HG02759 (cell line): Measurements from ENCODE around the gene OR6C4.
"Not testable (repeated sequence)": the region's sequence is repeated elsewhere in the genome, so short reads cannot be mapped to it uniquely, and the experiment has no call there.

Experiments used
- ATAC-seq: cut with Tn5 transposase; IDR thresholded peaks from one replicate; pipeline ENCODE4 v1.9.1; 2021; ENCODE audit warnings: mild to moderate bottlenecking, moderate library complexity; ENCODE audit not compliant: unreplicated experiment

Gene OR6C4

DNA sequence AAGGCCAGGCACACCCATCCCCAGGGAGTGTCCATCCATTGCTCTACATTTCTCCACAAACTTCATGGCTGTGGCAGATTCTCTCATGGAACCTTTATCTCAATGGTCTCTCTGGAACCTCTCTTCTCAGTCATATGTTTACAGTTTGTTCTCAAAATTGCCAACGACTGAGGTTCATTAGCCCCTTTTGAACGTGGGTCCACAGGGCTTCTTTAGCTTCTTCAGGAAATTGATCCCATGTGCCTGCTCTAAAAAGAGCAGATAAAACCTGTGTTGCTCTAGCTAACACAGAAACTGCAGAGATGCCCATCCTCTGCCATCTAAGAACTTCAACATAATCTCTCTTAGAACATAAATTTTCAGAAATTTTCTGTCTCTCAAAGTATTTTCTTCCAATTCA, at the start of gene OR6C4:
OR6C4 (plus strand) TSS at position 301 of the 400 bp plus-strand sequence. CDS start 1,625 bp downstream, outside the sequence.
- no peak for ATAC-seq

DNA sequence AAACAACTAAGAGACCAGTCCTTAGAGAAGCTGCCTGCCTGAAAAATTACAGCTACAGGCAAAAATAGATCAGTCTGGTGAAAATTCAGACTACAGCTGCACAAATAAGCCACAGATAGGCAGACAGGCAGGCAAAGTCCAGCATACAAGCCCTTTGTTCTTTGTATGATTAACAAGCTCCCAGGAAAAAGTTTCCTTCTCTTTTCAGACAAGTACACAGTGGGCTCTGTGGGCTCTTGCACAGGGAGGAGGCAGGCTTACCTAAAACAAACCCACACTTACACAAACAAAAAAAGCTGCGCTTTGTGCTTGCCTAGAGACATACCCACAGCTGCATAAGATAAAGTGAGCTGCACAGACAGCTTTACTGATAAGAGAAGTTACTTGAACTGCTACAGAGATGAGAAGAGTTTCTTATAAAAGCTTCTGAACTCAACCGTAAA, 49.6 kb upstream of the OR6C4 start:
- ATAC-seq = no peak

DNA sequence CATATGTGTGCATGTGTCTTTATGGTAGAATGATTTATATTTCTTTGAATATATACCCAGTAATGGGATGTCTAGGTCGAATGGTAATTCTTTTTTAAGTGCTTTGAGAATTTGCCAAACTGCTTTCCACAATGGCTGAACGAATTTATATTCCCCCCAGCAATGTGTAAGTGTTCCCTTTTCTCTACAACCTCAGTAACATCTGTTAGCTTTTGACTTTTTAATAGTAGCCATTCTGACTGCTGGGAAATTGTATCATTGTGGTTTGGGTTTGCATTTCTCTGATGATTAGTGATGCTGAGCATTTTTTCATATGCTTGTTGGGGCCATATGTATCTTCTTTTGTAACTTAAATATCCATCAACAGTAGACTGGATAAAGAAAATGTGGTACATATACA, 47.8 kb upstream of the OR6C4 start:
- ATAC-seq = no peak

DNA sequence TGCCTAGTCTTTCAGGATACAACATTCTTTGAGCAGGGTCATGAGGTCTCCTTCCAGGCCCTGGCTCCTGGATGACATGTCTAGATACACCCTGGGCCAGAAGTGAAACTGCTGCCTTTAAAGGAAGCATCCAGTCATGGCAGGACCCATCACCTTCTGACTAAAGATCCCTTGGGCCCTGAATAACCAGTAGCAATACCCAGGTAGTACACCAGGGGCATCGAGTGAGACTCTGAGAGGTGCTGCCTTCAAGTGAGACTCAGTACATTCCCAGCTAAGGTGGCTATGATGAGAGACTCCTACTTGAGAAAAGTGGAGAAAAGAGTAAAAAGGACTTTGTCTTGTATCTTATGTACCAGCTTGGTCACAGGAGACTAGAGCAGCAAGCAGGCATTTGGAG, 33.7 kb upstream of the OR6C4 start:
- ATAC-seq = no peak

DNA sequence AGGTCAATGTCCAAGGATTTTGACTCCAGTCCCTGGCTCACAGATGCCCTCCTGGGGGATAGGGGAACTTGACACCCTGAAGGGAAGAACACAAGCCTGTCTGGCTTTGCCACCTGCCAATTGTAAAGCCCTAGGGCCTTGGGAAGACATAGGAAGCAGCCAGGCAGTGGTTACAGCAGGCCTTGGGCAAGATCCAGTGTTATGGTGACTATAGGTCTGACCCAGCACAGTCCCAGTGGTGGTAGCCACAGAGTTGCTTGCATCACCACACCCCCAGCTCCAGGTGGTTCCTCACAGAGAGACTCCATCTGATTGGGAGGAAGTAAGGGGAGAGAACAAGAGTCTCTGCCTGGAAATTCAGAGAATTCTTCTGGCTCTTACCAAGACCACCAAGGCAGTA, 33.0 kb upstream of the OR6C4 start:
- no peak for ATAC-seq

DNA sequence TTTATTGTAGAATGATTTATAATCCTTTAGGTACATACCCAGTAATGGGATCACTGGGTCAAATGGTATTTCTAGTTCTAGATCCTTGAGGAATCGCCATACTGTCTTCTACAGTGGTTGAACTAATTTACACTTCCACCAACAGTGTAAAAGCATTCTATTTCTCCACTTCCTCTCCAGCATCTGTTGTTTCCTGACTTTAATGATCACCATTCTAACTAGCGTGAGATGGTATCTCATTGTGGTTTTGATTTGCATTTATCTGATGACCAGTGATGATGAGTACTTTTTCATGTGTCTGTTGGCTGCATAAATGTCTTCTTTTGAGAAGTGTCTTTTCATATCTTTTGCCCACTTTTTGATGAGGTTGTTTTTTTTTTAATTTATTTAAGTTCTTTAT, 1.2 kb upstream of the OR6C4 start:
- not testable (repeated sequence) for ATAC-seq

DNA sequence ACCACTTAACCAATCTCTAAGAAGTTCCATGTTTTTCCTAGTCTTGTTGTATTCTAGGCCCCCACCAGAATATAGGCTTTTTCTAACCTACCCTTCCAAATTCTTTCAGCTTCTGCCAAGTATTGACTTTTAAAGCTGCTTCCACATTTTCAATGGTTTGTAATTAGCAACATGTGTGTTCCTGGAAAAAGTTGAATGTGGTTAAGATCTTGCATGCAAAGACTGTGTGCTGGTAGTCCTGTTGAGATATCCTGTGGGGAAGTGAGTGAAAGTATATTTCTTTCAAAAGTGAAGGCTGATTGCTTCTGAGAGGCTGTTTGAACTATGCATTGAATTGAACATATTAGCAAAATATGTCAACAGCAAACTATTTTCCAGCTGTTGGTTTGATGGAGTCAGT, 646 bp upstream of the OR6C4 start:
- no peak for ATAC-seq

DNA sequence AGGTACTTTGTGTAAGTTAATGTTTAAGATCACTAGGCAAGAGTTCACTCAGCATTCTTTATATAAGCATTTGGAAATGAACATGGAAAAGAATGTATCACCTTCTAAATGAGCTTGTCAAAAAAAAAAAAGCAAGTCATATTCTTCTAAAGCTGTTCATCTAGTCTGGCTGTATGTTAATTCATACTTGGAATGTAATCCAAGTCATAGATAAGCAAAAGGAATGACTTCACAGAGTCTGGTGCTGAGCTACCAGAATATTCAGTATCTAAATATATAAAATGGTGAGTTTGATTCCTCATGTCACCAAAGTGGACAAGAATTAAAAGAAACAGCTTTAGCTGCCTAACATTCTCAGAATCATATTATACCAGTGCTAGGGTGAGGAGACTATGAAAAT, 4.9 kb downstream of the OR6C4 start:
- no peak for ATAC-seq

DNA sequence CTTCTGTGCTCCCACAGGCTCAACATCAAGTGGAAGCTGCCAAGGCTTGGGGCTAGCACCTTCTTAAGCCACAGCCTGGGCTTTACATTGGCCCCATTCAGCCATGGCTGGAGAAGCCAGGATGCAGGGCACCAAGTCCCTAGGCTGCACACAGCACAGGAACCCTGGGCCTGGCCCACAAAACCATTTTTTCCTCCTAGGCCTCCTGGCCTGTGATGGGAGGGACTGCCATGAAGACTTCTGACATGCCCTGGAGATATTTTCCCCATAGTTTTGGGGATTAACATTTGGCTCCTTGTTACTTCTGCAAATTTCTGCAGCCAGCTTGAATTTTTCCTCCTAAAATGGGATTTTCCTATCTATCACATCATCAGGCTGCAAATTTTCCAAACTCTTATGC, 20.7 kb downstream of the OR6C4 start:
- not testable (repeated sequence) for ATAC-seq

DNA sequence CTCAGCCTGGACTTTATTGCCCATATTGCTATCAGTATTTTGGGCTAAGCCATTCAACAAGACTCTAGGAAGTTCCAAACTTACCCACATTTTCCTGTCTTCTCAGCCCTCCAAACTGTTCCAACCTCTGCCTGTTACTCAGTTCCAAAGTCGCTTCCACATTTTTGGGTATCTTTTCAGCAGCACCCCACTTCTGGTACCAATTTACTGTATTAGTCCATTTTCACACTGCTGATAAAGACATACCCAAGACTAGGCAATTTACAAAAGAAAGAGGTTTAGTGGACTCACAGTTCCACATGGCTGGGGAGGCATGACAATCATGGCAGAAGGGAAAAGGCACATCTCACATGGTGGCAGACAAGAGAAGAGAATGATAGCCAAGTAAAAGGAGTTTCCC, 21.3 kb downstream of the OR6C4 start:
- ATAC-seq = not testable (repeated sequence)

DNA sequence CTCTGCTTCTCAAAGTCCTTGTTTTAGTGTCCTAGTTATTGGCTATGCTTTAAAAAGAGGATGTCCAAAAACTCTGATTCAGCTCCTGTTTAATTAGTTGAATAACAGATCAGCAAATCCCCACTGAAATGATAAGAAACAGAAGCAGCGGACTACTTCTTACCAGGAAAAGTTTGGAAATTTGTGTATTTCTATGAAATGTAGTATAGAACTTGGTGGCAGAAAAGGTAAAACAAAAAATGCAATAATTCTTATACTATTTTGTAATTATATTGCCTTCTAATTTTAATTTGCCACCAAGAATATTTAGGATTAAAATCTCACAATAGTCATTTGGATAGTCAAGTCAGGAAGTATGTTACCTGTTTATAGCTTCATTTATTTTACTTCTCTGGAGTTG, 22.8 kb downstream of the OR6C4 start, which contains the start of gene OR2AP1:
OR2AP1 (plus strand) TSS at position 301 of the 400 bp plus-strand sequence. CDS start 1,947 bp downstream, outside the sequence.
- ATAC-seq = no peak

DNA sequence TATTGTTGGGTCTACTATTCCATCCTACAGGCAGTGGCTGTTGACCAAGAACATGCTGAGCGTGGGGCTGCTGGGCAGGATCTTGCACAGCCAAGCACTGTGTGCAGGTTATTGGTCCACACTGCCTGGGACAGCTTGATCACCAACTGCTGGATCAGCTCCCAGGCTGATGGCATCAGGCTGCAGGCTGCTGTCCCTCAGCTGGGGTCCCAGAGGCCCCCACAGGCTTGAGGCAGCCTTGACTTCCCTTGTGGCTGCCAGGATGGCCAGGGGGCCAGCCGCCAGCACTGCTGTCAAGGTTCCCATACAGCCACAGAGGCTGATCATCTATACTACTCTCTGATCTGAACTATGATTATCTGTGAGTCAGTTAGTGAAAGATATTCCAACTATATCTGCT, 32.7 kb downstream of the OR6C4 start:
- no peak for ATAC-seq

DNA sequence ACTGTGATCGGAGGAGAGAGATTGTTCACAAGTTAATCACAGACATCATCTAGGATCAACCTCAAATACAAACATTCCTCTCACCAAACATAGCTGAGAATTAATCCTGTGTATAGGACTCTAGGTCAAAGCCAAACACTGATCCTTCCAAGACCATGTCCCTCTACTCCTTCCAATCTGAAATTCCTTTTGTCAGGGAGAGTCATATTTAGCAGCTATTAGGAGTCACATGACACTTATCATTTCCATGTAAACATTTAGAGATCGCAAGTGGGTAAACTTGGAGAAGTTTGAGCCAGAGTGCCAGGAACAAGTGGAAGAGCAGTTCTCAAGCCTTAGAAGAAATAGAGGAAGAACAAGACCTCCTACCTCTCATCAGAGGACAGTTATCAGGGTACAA, 36.4 kb downstream of the OR6C4 start:
- ATAC-seq = no peak

DNA sequence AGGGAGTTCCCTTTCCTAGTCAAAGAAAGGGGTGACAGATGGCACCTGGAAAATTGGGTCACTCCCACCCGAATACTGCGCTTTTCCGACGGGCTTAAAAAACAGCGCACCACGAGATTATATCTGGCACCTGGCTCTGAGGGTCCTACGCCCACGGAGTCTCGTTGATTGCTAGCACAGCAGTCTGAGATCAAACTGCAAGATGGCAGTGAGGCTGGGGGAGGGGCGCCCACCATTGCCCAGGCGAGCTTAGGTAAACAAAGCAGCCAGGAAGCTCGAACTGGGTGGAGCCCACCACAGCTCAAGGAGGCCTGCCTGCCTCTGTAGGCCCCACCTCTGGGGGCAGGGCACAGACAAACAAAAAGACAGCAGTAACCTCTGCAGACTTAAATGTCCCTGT, 40.8 kb downstream of the OR6C4 start:
- ATAC-seq = not testable (repeated sequence)
